Right hindlimb (tissue), 1 donor: ENCODE measurements around the gene CREBBP.

Experiments
- DNase-seq: peaks from one replicate; pipeline ENCODE4 v3.0.0-alpha.2; 2018

Gene CREBBP

GRCh38 chr16:3702082-3702481 is 178.4 kb downstream of the CREBBP start:
- no peak for DNase-seq

DNA sequence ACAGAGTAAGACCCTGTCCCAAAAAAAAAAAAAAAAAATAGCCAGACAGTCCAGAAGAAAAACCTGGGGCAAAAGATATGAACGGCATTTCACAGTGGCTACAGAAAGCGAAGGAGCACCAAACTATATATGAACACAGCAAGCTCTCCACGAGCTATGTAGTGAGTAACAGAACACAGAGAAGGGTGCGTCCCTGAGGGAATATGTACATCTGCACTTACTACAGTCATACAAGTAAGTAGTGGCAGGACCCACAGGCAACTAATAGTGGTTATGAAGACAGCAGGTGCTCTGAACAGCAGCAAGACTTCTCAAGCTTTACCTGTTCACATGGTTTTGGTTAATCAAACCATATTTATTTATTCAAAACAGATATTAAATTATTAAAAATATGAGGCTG is 179.0 kb downstream of the CREBBP start:
- DNase-seq = no peak

DNA sequence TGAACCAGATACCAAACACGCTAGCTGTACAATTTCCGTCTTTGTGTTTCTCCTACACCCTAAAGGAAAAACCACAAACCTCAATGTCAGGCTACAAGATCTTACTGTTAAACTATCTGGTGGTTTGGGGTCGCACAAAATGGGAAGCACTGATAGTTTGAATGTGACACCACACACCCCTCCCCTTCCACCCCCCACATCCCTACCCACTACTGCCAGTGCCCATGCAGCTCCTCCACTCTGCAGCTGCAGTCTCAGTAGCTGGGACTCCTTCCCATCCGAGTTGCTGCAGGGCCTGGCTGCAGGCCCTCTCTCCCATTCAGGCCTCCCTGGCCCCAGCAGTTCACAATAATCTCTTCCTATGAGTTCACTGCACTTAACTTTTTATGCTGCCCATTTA is 181.6 kb downstream of the CREBBP start:
- DNase-seq = peak; percentile 70

DNA sequence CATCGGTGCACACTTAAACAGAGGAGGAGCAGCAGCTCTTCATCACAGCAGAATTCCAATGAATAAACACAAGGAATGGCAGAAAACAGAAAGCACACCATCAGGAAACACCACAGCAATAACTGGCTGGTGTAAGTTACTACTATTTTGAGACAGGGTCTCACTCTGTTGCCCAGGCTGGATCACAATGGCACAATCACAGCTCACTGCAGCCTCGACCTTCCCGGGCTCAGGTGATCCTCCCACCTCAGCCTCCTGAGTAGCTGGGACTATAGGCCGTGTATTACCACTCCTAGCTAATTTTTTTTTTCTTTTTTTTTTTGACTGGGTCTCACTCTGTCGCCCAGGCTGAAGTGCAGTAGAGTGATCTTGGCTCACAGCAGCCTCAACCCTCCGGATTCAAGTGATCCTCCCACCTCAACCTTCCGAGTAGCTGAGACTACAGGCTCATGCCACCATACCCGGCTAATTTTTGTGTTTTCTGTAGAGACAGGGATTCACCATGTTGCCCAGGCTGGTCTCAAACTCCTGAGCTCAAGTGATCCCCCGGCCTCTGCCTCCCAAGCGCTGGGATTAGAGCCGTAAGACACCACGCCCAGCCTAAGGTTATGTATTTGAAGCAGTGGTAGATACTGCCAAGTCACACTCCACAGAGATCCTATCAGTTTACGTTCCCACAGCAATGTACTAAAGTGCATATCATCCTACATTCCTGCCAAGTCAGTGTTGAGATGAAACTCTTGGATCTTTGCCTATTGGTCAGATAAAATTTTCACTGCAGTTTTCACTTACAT is 183.9 kb downstream of the CREBBP start:
- no peak for DNase-seq

- no peak for DNase-seq
These were observed 184.7 kb downstream of the CREBBP start for GRCh38 chr16:3695610-3696369.

- no peak for DNase-seq
These were observed 186.5 kb downstream of the CREBBP start for GRCh38 chr16:3694051-3694450.

GRCh38 chr16:3691761-3692160 is 188.8 kb downstream of the CREBBP start:
- DNase-seq = no peak

DNA sequence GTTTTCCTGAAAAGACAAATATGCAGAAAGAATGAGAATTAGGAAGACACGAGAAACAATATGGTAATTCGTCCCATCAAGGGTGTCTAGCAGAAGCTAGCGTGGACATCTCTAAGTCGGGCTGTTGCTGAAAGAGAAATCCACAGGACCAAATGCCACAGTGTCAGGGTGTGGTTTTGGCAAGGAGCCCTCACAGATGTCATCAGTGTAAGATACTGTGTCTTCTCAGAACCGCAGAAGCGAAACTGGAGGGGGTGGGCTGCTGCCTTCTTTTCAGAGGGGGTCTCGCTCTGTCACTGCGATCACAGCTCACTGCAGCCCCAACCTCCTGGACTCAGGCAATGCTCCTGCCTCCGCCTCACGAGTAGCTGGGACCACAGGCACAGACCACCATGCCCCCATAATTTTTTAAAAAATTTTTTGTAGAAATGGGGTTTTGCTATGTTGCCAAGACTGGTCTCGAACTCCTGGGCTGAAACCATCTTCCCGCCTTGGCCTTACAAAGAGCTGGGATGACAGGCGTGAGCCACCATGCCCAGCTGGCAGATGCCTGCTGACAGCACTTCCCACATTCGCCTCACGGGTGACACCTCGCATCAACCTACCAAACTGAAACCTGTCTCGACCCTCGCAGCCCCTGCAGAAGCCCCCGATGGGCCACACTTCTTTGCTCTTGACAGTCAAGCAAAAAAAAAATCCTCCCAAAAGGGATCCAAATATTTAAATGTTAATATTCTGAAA is 189.4 kb downstream of the CREBBP start:
- DNase-seq = peak; percentile 53

DNA sequence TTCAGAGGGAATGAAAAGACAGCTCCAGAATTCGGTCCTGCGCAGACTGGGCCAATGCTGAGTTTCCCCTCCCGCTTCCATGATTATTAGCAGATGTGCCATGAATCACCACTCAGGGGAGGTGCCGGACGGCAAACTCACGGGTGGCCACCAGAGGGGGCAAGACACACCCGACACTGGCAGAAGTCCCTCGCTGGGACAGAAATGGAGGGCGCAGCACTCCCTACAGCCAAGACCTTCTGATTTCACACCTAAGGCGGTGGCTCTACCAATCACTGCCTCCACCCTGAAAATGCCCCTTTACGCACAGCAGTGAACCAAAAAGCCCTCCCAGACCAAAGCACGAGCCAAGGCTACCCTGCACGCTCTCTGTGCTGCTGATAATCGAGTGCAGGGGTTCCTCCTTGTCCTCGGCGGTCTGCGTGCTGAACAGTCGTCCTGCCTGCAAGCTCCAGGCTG is 190.0 kb downstream of the CREBBP start:
- DNase-seq = peak; percentile 97

GRCh38 chr16:3689731-3690130 is 190.8 kb downstream of the CREBBP start:
- no peak for DNase-seq

- DNase-seq = no peak
These were observed 192.7 kb downstream of the CREBBP start for GRCh38 chr16:3687792-3688191.

GRCh38 chr16:3687021-3687420 is 193.5 kb downstream of the CREBBP start:
- no peak for DNase-seq

- DNase-seq = peak; percentile 61
These were observed 199.3 kb downstream of the CREBBP start for GRCh38 chr16:3681206-3681605.

GRCh38 chr16:3677994-3678393 is 202.5 kb downstream of the CREBBP start:
- no peak for DNase-seq

- no peak for DNase-seq
These were observed 204.8 kb downstream of the CREBBP start for GRCh38 chr16:3675601-3676130.
